Small intestine (tissue), 7 donors: ENCODE measurements around the gene PPHLN1. TPM values are rescaled to one million over a fixed set of nuclear protein-coding genes. Genes with fewer than 3 reads are reported as not detected.
A peak's percentile ranks its signal among the peaks of the same experiment; 100 is the strongest.

ENCODE experiments used
- DNase-seq, 2 donors: peaks; one replicate each; pipeline versions ENCODE4 v3.0.0 to v3.0.0-alpha.2; 2013
- FAIRE-seq: peaks from 2 replicates; lab custom pipeline; 2012; peaks lifted over from hg19 to GRCh38; lab: Jason Lieb, UNC
- H3K27ac ChIP-seq, 3 donors: one replicate each; pipeline ENCODE4 v1.5.1; 2013; ENCODE audit warnings: low read length in 2 of 3, mild to moderate bottlenecking in 2 of 3, control low read depth in 1 of 3, inconsistent platforms in 1 of 3, low read depth in 1 of 3, moderate library complexity in 1 of 3
- H3K27me3 ChIP-seq, 3 donors: one replicate each; pipeline ENCODE4 v1.6.1; 2013; ENCODE audit warnings: low read length in 3 of 3, inconsistent platforms in 1 of 3; ENCODE audit not compliant: control insufficient read depth in 3 of 3, insufficient read depth in 3 of 3
- H3K36me3 ChIP-seq, 3 donors: one replicate each; pipeline ENCODE4 v1.6.1; 2013; ENCODE audit warnings: low read length in 3 of 3, inconsistent platforms in 1 of 3, low read depth in 1 of 3, mild to moderate bottlenecking in 1 of 3, moderate library complexity in 1 of 3; ENCODE audit not compliant: control insufficient read depth in 3 of 3, insufficient read depth in 2 of 3
- H3K4me1 ChIP-seq, 3 donors: one replicate each; pipeline ENCODE4 v1.6.1; 2013; ENCODE audit warnings: low read length in 2 of 3, inconsistent platforms in 1 of 3, low read depth in 1 of 3, mild to moderate bottlenecking in 1 of 3, moderate library complexity in 1 of 3; ENCODE audit not compliant: control insufficient read depth in 3 of 3, insufficient read depth in 2 of 3
- H3K4me3 ChIP-seq, 3 donors: one replicate each; pipeline ENCODE4 v1.5.1; 2013; ENCODE audit warnings: low read length in 3 of 3, control low read depth in 1 of 3, inconsistent platforms in 1 of 3, low read depth in 1 of 3, mild to moderate bottlenecking in 1 of 3, moderate library complexity in 1 of 3
- H3K9me3 ChIP-seq, 2 donors: one replicate each; pipeline ENCODE4 v1.6.1; 2013; ENCODE audit warnings: low read depth in 1 of 2, low read length in 1 of 2; ENCODE audit not compliant: control insufficient read depth in 2 of 2, insufficient read depth in 1 of 2
- whole genome bisulfite sequencing, 3 donors: extraction: QIAGEN DNeasy Blood & Tissue Kit; methylation state at CpG; one replicate each; pipeline ENCODE4 v1.1.7; 2013; 5-methylcytosine and 5-hydroxymethylcytosine counted together
- polyA plus RNA-seq, 4 donors: library from polyadenylated mRNA; stranded (reverse) in 3 of 4; unstranded in 1 of 4; fragments of 200-250 nt in 3 of 4; fragments of 120-200 nt in 1 of 4; gene quantifications; one replicate each; pipeline versions ENCODE4 v1.2.1 to v1.2.3, GENCODE V29; 2013
- donor health status: healthy with polysubstance abuse.
- donor health status: control.
- donor health status: control.
- donor health status: Bipolar disorder and iron deficiency.
- donor health status: healthy.

PPHLN1 gene
- polyA plus RNA-seq, 4 donors, result 25.7 to 55.4 (median 28.8) TPM

GRCh38 chr12:42458575-42458974, 132.6 kb downstream of the PPHLN1 start:
- no peak for FAIRE-seq
- WGBS, 3 donors, result 88 to 91% (median 90%) methylated on average over 2 of the region's 2 CpGs
- DNase-seq, result no peak
- no peak overlapping the region for H3K4me3 ChIP-seq
- H3K9me3 ChIP-seq, result no peaks in the 10 kb centered on the region
- H3K27ac ChIP-seq, result no peak overlapping the region
- H3K27me3 ChIP-seq, result no peaks in the 10 kb centered on the region
- peaks cover 0 to 5% (median 0%) of the 10 kb centered on the region in 3 donors for H3K36me3 ChIP-seq
- H3K4me1 ChIP-seq, result no peaks in the 10 kb centered on the region

- no peaks in the 10 kb centered on the region for H3K4me1 ChIP-seq
- H3K9me3 ChIP-seq, result no peaks in the 10 kb centered on the region
- no peak overlapping the region for H3K4me3 ChIP-seq
- H3K27me3 ChIP-seq, result no peaks in the 10 kb centered on the region
- WGBS, 3 donors, result 92 to 94% (median 94%) methylated on average over 12 of the region's 12 CpGs
- no peak overlapping the region for H3K27ac ChIP-seq
- FAIRE-seq, result no peak
- DNase-seq, result no peak
- peaks cover 0 to 9% (median under 1%) of the 10 kb centered on the region in 3 donors for H3K36me3 ChIP-seq
Measured at GRCh38 chr12:42459336-42459847, 133.4 kb downstream of the PPHLN1 start.

- Histone ChIP-seq H3K9me3 (no peaks in the 10 kb centered on the region), H3K27me3 (no peaks in the 10 kb centered on the region), H3K27ac (no peak overlapping the region), H3K4me3 (no peak overlapping the region), H3K36me3 (peaks cover 0 to 13% (median 2%) of the 10 kb centered on the region in 3 donors), H3K4me1 (no peaks in the 10 kb centered on the region)
- FAIRE-seq (no peak), DNase-seq (no peak)
- 19 to 48% (median 44%) methylated on average over 3 of the region's 3 CpGs for WGBS, 3 donors
Measured at GRCh38 chr12:42462486-42462885, 136.5 kb downstream of the PPHLN1 start.

- Histone ChIP-seq H3K36me3 (peaks cover 0 to 13% (median 2%) of the 10 kb centered on the region in 3 donors), H3K4me3 (no peak overlapping the region), H3K4me1 (no peaks in the 10 kb centered on the region), H3K27me3 (no peaks in the 10 kb centered on the region), H3K27ac (no peak overlapping the region), H3K9me3 (no peaks in the 10 kb centered on the region)
- 94 to 96% (median 95%) methylated on average over 4 of the region's 4 CpGs for WGBS, 3 donors
- FAIRE-seq, result no peak
- DNase-seq, result no peak
Measured at GRCh38 chr12:42463671-42464070, 137.7 kb downstream of the PPHLN1 start.

- WGBS, 3 donors, result 55 to 77% (median 64%) methylated on average over 9 of the region's 9 CpGs
- Histone ChIP-seq H3K36me3 (peaks cover 0 to 10% (median 2%) of the 10 kb centered on the region in 3 donors), H3K27me3 (no peaks in the 10 kb centered on the region), H3K9me3 (no peaks in the 10 kb centered on the region), H3K4me1 (peaks cover 0 to 3% (median 0%) of the 10 kb centered on the region in 3 donors), H3K4me3 (no peak overlapping the region), H3K27ac (peak overlapping the region in 1 of 3 donors; percentile 27)
- DNase-seq (no peak), FAIRE-seq (no peak)
Measured at GRCh38 chr12:42468341-42468821, 142.4 kb downstream of the PPHLN1 start.

GRCh38 chr12:42468921-42469320, 143.0 kb downstream of the PPHLN1 start:
- Histone ChIP-seq H3K4me1 (peaks cover 0 to 3% (median 0%) of the 10 kb centered on the region in 3 donors), H3K36me3 (peaks cover 0 to 10% (median 2%) of the 10 kb centered on the region in 3 donors), H3K27me3 (no peaks in the 10 kb centered on the region), H3K4me3 (no peak overlapping the region), H3K9me3 (no peaks in the 10 kb centered on the region), H3K27ac (peak overlapping the region in 1 of 3 donors; percentile 50)
- no peak for FAIRE-seq
- DNase-seq, result no peak
- WGBS, 3 donors, result 54 to 76% (median 64%) methylated on average over 3 of the region's 3 CpGs

- WGBS, 3 donors, result 47 to 59% (median 54%) methylated on average over 7 of the region's 7 CpGs
- DNase-seq, result no peak
- FAIRE-seq, result no peak
- no peak overlapping the region for H3K4me3 ChIP-seq
- H3K36me3 ChIP-seq, result peaks cover 0 to 5% (median under 1%) of the 10 kb centered on the region in 3 donors
- peak overlapping the region in 1 of 3 donors; percentile 50 for H3K27ac ChIP-seq
- H3K27me3 ChIP-seq, result no peaks in the 10 kb centered on the region
- H3K4me1 ChIP-seq, result peaks cover 0 to 3% (median 0%) of the 10 kb centered on the region in 3 donors
- no peaks in the 10 kb centered on the region for H3K9me3 ChIP-seq
Measured at GRCh38 chr12:42469355-42470175, 143.6 kb downstream of the PPHLN1 start.

GRCh38 chr12:42472376-42472775, 146.4 kb downstream of the PPHLN1 start:
- Histone ChIP-seq H3K9me3 (no peaks in the 10 kb centered on the region), H3K27me3 (no peaks in the 10 kb centered on the region), H3K4me3 (no peak overlapping the region), H3K4me1 (peaks cover 0 to 3% (median 0%) of the 10 kb centered on the region in 3 donors), H3K36me3 (peaks cover 0 to 2% (median 0%) of the 10 kb centered on the region in 3 donors), H3K27ac (no peak overlapping the region)
- DNase-seq (no peak), FAIRE-seq (no peak)
- 78 to 84% (median 81%) methylated on average over 3 of the region's 3 CpGs for WGBS, 3 donors
